Smooth muscle cell of trachea (primary cell): ENCODE data around the gene ZSWIM7. TPM values are rescaled to one million over a fixed set of nuclear protein-coding genes. Genes with fewer than 3 reads are reported as not detected.

ENCODE experiments used
- total RNA-seq: library from RNA; depleted of rRNA; stranded (reverse); fragments of >200 nt; gene quantifications from 2 replicates; pipeline ENCODE4 v1.2.1, GENCODE V29; 2014

Gene ZSWIM7, protein sequence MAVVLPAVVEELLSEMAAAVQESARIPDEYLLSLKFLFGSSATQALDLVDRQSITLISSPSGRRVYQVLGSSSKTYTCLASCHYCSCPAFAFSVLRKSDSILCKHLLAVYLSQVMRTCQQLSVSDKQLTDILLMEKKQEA
- total RNA-seq = 7.9 and 22.7 TPM in 2 replicates

DNA sequence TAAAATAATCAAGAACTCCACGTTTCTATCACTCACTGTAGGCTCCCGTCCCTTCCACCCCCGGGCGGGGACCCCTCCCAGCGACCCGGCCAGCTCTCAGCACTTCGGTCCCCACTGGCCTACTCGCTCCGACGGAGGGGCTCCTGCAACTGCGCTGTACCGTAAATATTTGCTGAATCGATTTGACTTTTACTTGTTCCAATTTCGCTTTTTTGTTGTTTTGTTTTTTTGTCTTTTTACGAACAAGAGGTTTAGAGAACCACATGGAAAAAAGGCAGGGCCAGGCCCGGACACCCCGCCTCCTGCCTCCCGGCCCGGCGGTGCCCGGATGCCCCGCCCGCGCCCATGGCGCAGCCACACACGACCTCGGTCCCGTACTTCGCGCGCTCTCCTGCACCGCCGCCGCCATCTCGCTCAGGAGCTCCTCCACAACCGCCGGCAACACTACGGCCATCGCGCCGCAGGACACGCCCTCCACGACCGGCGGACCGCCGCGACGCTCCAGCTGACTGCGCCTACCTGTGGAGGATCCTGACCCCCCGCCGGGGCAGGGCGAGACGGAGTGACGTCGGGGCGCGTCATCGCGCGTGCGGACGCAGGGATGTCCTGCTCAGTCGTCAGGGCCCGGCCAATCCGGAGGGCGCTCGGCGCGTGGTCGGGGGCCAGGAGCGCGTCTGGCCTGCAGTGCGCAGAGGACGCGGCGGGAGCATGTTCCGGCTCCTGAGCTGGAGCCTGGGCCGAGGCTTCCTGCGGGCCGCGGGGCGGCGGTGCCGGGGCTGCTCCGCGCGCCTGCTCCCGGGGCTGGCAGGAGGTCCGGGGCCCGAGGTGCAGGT lies at the start of gene ZSWIM7, which contains the start of gene TTC19:
Gene ZSWIM7, minus strand, starts transcription at position 564 of the 833 bp plus-strand sequence. Its CDS starts 110 bp downstream, at position 454.
Gene TTC19, plus strand, starts transcription at position 684 of the 833 bp plus-strand sequence. Its CDS starts 25 bp downstream, at position 709.

DNA sequence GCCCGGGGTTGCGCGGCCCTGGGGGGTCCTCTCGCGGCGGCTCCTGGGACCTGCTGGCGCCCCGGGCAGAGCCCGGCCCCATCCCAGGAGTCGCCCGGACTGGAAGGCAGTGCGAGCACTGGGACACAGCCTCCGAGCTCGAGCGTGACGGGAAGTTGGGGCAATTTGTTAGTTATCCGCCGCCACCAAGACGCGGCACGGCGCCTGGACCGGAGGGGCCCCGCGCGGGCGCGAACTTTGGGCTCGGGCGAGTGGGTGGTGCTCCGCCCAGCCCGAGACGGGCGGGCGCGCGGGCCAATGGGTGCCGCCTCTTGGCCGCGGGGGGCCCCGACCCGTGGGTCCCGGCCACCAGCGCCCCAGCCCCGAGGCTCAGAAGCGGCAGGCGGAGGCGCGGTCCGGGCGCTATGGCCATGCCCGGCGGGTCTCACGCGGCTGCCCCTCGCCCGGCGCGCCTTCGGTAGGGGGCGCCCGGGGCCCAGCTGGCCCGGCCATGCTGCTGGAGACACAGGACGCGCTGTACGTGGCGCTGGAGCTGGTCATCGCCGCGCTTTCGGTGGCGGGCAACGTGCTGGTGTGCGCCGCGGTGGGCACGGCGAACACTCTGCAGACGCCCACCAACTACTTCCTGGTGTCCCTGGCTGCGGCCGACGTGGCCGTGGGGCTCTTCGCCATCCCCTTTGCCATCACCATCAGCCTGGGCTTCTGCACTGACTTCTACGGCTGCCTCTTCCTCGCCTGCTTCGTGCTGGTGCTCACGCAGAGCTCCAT lies 54.6 kb downstream of the ZSWIM7 start, which contains the start of gene ADORA2B:
Gene ADORA2B, plus strand, starts transcription at position 372 of the 768 bp plus-strand sequence. Its CDS starts 119 bp downstream, at position 491.

Other genes with a start within 250 kb of the ZSWIM7 start
- gene ADORA2B, start 54.6 kb downstream of the ZSWIM7 start, total RNA-seq = 11.2 and 24.5 TPM in 2 replicates
- 46.8 and 51.9 TPM in 2 replicates for gene TTC19, start 120 bp upstream of the ZSWIM7 start, total RNA-seq
- gene NCOR1, start 215.8 kb upstream of the ZSWIM7 start, total RNA-seq = 73.9 and 90.6 TPM in 2 replicates
- 15.5 and 21.7 TPM in 2 replicates for gene PIGL, start 217.5 kb upstream of the ZSWIM7 start, total RNA-seq